Keratinocyte (primary cell): ENCODE data around the gene GDNF. TPM values are rescaled to one million over a fixed set of nuclear protein-coding genes. Genes with fewer than 3 reads are reported as not detected.

ENCODE experiments used
- DNase-seq: peaks from one replicate; pipeline ENCODE4 v3.0.0-alpha.2; 2011; ENCODE audit warnings: low read depth, missing footprints, low spot score
- FAIRE-seq: peaks from 2 replicates; lab custom pipeline; 2011; peaks lifted over from hg19 to GRCh38; lab: Jason Lieb, UNC
- H2AFZ ChIP-seq: 2 replicates; pipeline ENCODE4 v1.6.0; 2012; ENCODE audit warnings: low read length, control low read depth, inconsistent platforms; ENCODE audit not compliant: control insufficient read depth
- H3K27ac ChIP-seq: 2 replicates; pipeline ENCODE4 v1.5.1; 2011; ENCODE audit warnings: low read length; ENCODE audit not compliant: control insufficient read depth, insufficient read depth
- H3K27me3 ChIP-seq: 3 replicates; pipeline ENCODE4 v1.6.0; 2011; ENCODE audit warnings: low read length; ENCODE audit not compliant: control insufficient read depth, insufficient read depth; ENCODE audit errors: extremely low read depth
- H3K36me3 ChIP-seq, 2 experiments: 2 replicates in 1 of 2; 3 replicates in 1 of 2; pipeline ENCODE4 v1.5.1; 2011; ENCODE audit warnings: low read length in 2 of 2, mild to moderate bottlenecking in 1 of 2; ENCODE audit not compliant: control insufficient read depth in 2 of 2, insufficient read depth in 2 of 2; ENCODE audit errors: extremely low read depth in 1 of 2
- H3K4me1 ChIP-seq: 3 replicates; pipeline ENCODE4 v1.5.1; 2011; ENCODE audit warnings: low read length; ENCODE audit not compliant: control insufficient read depth, insufficient read depth; ENCODE audit errors: extremely low read depth
- H3K4me2 ChIP-seq: 3 replicates; pipeline ENCODE4 v1.6.0; 2011; ENCODE audit warnings: low read depth, low read length; ENCODE audit not compliant: control insufficient read depth, insufficient read depth; ENCODE audit errors: extremely low read depth
- H3K4me3 ChIP-seq, 3 experiments: fragments of 200-600 bp in 1 of 3; sonication (generic) in 1 of 3; 2 replicates in 2 of 3; 3 replicates in 1 of 3; pipeline ENCODE4 v1.5.1; 2011 to 2016; ENCODE audit warnings: low read length in 3 of 3, mild to moderate bottlenecking in 3 of 3, control low read depth in 2 of 3, inconsistent platforms in 1 of 3, low read depth in 1 of 3, mixed read lengths in 1 of 3, mixed run types in 1 of 3, moderate library complexity in 1 of 3; ENCODE audit not compliant: control insufficient read depth in 2 of 3, insufficient read depth in 2 of 3; ENCODE audit errors: extremely low read depth in 1 of 3
- H3K79me2 ChIP-seq: 2 replicates; pipeline ENCODE4 v1.6.0; 2012; ENCODE audit warnings: low read length; ENCODE audit not compliant: control insufficient read depth, insufficient read depth
- H3K9ac ChIP-seq: 3 replicates; pipeline ENCODE4 v1.6.0; 2011; ENCODE audit warnings: low read length; ENCODE audit not compliant: control insufficient read depth, insufficient read depth; ENCODE audit errors: extremely low read depth
- H3K9me1 ChIP-seq: 3 replicates; pipeline ENCODE4 v1.6.0; 2011; ENCODE audit warnings: low read length; ENCODE audit not compliant: control insufficient read depth, insufficient read depth; ENCODE audit errors: extremely low read depth
- H3K9me3 ChIP-seq: 2 replicates; pipeline ENCODE4 v1.5.1; 2012; ENCODE audit warnings: low read depth, low read length; ENCODE audit not compliant: control insufficient read depth
- H4K20me1 ChIP-seq: 3 replicates; pipeline ENCODE4 v1.6.0; 2011; ENCODE audit warnings: low read length; ENCODE audit not compliant: control insufficient read depth, insufficient read depth; ENCODE audit errors: extremely low read depth
- EZH2 ChIP-seq: IDR thresholded peaks from one replicate; pipeline ENCODE4 v1.6.1; 2012; ENCODE audit warnings: inconsistent platforms, mild to moderate bottlenecking, low read length, moderate library complexity
- dilution Hi-C: fragments of 300-500 bp; cut with MboI; formaldehyde crosslinking; loops from one replicate; pipeline ENCODE4 v1.7.0; 2020; ENCODE audit warnings: low sequenced_read_pairs; ENCODE audit not compliant: extremely low pct_ligation_motif_present
- polyA plus RNA-seq, 5 experiments: library from polyadenylated mRNA; depleted of rRNA in 3 of 5; stranded (reverse) in 3 of 5; stranded (forward) in 1 of 5; unstranded in 1 of 5; fragments of >200 nt; gene quantifications; 1 replicate in 1 of 5; 2 replicates in 3 of 5; 3 replicates in 1 of 5; pipeline versions ENCODE4 v1.2.1 to v1.2.3, GENCODE V29; 2011 to 2012; ENCODE audit warnings: missing spikeins in 2 of 5, low read depth in 1 of 5, low replicate concordance in 1 of 5
- TF ChIP-seq, protein P1 (sequence below), 3 experiments: IDR thresholded peaks in 1 of 3; conservative IDR thresholded peaks in 1 of 3; optimal IDR thresholded peaks in 1 of 3; 2 replicates in 2 of 3; 3 replicates in 1 of 3; pipeline versions ENCODE3 to v1.5.1; 2011; ENCODE audit warnings: low read length in 3 of 3, mild to moderate bottlenecking in 3 of 3, moderate library complexity in 2 of 3, control low read depth in 1 of 3, inconsistent platforms in 1 of 3; ENCODE audit not compliant: insufficient read depth in 2 of 3; ENCODE audit errors: extremely low read depth in 1 of 3

The GDNF gene
- polyA plus RNA-seq, 1 donor (not counting 4 experiments of a cell fraction or from before 2014, with no cell fraction given) = 2.4 TPM

DNA sequence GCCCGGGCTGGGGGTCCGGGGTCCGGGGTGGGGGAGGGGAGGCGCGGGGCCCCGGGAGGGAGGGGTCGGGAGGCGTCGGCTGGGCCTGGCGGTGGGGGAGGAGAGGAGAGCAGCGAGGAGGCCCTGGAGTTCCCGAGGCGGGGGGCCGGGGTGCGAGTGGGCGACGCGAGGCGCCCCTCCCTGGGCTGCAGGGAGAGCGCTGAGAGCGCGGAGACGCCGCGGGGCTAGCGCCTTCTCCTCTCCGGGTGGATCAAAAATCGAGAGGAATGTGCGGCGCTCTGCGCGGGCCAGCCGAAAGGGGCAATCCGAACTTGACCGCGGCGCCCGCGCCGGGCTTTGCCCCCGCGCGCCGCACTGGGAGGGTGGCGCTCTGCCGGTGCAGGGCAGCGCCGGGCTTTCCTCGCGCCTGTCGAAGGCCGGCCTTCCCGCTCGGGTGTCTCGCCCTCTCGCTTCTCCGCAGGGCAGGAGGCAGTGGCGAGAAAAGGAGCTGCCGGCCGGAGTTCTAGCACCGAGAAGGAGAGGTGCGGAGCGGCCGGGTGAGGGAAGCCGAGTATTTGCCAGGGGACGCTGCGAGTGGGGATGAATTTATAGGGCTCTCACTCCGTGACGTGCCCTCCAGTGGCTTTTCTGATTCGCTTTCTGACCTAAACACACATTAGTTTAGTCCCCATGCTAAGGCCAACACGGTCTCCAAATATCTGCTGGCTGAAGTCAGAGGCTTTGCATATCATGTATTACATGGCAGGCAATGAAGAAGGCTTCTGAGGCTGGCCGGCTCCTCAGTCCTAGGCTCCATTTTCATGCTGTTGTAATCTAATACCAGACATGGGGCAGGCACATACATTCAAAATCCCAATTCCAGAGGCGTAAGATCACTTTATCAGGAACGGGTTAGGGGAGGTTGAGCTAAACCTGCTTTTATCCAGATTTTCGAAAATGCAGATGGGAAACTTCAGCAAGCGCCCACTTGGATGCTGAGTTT is 503 bp upstream of the GDNF start:
- no peak for TF ChIP-seq EZH2
- TF ChIP-seq, protein P1, sequence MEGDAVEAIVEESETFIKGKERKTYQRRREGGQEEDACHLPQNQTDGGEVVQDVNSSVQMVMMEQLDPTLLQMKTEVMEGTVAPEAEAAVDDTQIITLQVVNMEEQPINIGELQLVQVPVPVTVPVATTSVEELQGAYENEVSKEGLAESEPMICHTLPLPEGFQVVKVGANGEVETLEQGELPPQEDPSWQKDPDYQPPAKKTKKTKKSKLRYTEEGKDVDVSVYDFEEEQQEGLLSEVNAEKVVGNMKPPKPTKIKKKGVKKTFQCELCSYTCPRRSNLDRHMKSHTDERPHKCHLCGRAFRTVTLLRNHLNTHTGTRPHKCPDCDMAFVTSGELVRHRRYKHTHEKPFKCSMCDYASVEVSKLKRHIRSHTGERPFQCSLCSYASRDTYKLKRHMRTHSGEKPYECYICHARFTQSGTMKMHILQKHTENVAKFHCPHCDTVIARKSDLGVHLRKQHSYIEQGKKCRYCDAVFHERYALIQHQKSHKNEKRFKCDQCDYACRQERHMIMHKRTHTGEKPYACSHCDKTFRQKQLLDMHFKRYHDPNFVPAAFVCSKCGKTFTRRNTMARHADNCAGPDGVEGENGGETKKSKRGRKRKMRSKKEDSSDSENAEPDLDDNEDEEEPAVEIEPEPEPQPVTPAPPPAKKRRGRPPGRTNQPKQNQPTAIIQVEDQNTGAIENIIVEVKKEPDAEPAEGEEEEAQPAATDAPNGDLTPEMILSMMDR (optimal IDR thresholded peaks at IDR 0.05 in 1 of 3, IDR thresholded peaks at IDR 0.05 in 1 of 3, conservative IDR thresholded peaks at IDR 0.05 in 1 of 3; ENCODE audit: extremely low read depth in 1 of 3, insufficient read depth in 2 of 3, low read length in 3 of 3) = peak in 2 of 3 experiments; percentile 31 to 42
- peak overlapping the region; percentile 93 for H3K4me2 ChIP-seq
- H3K9me3 ChIP-seq = no peaks in the 10 kb centered on the region
- H3K27me3 ChIP-seq = no peaks in the 10 kb centered on the region
- peaks cover 44% of the 10 kb centered on the region for H3K79me2 ChIP-seq
- peak overlapping the region; percentile 80 for H3K27ac ChIP-seq
- H3K4me3 ChIP-seq = peak overlapping the region; percentile 55 to 76 (median 65)
- H3K4me1 ChIP-seq = peaks cover 20% of the 10 kb centered on the region
- no peaks in the 10 kb centered on the region for H3K36me3 ChIP-seq
- DNase-seq (no peak), FAIRE-seq (peak; percentile 39)
- no peaks in the 10 kb centered on the region for H3K9me1 ChIP-seq
- peak overlapping the region; percentile 84 for H2AFZ ChIP-seq
- peak overlapping the region; percentile 81 for H3K9ac ChIP-seq
- H4K20me1 ChIP-seq = no peaks in the 10 kb centered on the region
- dilution Hi-C loops = no loop called here

DNA sequence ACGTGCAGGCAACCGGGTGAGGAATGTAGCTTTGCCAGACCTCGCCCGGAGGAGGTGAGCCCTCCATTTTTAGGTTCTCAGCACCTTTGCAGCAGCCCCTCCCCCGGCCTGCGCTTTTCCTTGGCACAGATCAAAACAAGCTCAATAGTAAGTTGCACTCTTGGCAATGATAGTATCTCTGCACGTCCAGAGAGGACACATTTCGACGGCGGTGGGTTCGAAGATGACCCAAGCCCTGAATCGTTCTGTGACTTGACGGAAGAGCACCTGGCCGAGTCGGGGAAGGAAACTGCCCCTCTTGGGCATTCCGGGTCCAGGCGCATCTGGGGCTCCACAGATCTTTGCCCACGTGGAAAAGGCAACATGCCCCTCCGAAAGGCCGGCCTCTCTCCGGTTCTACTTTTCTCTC is 904 bp downstream of the GDNF start:
- Histone ChIP-seq H3K4me2 (peak overlapping the region; percentile 96), H3K27me3 (no peaks in the 10 kb centered on the region), H3K9me3 (no peaks in the 10 kb centered on the region), H3K27ac (peak overlapping the region; percentile 61), H3K9me1 (no peaks in the 10 kb centered on the region), H2AFZ (peak overlapping the region; percentile 80), H3K4me1 (peaks cover 20% of the 10 kb centered on the region), H3K9ac (peak overlapping the region; percentile 81), H3K4me3 (peak overlapping the region; percentile 55 to 91 (median 76)), H3K36me3 (no peaks in the 10 kb centered on the region), H4K20me1 (no peaks in the 10 kb centered on the region), H3K79me2 (peaks cover 57% of the 10 kb centered on the region)
- TF ChIP-seq, protein P1 (optimal IDR thresholded peaks at IDR 0.05 in 1 of 3, IDR thresholded peaks at IDR 0.05 in 1 of 3, conservative IDR thresholded peaks at IDR 0.05 in 1 of 3; ENCODE audit: extremely low read depth in 1 of 3, insufficient read depth in 2 of 3, low read length in 3 of 3) = no peak
- TF ChIP-seq EZH2 = no peak
- FAIRE-seq = peak; percentile 58
- dilution Hi-C loops = no loop called here
- DNase-seq = no peak
